HG03354 (cell line): Measurements from ENCODE around the gene ZC2HC1B.

Experiments
- ATAC-seq: cut with Tn5 transposase; IDR thresholded peaks from one replicate; pipeline ENCODE4 v1.9.1; 2021; ENCODE audit warnings: mild to moderate bottlenecking; ENCODE audit not compliant: unreplicated experiment, poor library complexity, severe bottlenecking

The ZC2HC1B gene

DNA sequence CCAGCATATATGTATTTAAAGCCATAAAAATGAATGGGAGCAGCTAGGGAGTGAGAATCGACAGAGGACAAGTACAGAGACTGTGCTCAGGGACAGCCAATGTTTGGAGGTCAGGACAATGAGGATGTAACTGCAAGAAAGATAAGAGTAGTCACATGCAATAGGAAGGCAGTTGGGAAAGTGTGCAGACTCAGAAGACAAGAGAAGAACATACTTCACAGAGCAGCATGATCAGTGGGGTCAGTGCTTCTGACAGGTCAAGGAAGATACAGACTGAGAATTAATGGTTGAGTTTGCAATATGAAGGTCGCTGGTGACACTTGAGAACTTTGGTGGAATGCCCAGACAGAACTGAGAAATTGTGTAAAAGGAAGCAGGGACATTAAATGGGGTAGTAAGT, 118.7 kb downstream of the ZC2HC1B start:
- no peak for ATAC-seq

DNA sequence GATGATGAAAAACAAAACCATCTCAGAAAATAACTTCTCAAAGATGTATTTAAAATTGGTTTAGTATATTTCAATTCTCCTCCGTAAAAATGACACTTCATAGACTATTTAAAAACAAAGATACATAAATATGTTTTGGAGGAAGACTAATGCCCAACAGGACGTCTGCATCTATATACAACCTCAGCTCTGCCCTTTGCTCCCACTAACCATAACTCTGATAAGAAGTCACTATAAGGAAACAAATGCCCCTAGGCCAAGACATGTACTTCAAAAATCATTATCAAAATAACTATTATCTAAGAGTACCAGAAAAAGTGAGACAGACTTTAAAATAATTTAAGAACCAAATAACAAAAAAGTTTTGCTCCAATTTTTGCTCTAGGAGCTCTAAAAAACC, 120.4 kb downstream of the ZC2HC1B start:
- no peak for ATAC-seq

DNA sequence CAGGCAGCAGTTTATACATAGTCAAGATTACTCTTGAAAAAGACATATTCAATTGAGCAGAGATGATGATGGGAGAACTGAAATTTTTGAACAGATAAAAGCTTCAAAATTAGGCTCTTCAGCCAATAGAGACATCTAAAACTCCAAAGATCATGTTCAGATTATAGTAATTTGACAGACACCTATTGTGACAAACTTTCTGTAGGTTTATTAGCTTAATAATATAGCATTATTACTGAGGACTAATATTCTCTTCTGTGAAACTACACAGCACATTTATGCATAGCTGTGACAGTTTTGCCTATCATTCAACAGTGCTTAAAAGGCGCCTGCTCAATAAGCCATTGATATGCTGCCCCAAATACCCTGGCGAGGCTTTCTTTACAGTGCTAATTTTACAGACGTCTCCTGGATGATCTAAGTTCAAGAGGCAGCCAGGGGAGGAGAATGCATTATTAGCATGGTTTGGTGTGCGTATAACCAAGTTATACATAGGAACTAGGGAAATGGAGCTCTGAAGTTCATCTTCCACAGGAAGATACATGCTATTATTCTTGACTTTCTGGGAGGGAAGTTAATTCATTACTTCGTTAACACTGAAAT, 122.3 kb downstream of the ZC2HC1B start:
- ATAC-seq, result no peak
